Spleen (tissue), 7 donors: Measurements from ENCODE around the gene ID2.

Source experiments
- POLR2A ChIP-seq, 3 donors: fragments of 450-650 bp; IDR thresholded peaks; one replicate each; pipeline ENCODE4 v1.5.1; 2017; ENCODE audit warnings: antibody characterized with exemption in 3 of 3, mild to moderate bottlenecking in 1 of 3
- POLR2AphosphoS5 ChIP-seq, 3 donors: sonication (generic); formaldehyde crosslinking; IDR thresholded peaks; one replicate each; pipeline ENCODE4 v1.5.1; 2017; ENCODE audit warnings: antibody characterized with exemption in 3 of 3
- TF ChIP-seq, protein P1 (sequence below), 11 experiments: fragments of 200-600 bp in 7 of 11; fragments of 450-650 bp in 4 of 11; sonication (generic) in 4 of 11; IDR thresholded peaks in 8 of 11; conservative IDR thresholded peaks in 3 of 11; 1 replicate in 7 of 11; 2 replicates in 4 of 11; pipeline versions ENCODE4 v1.4.0 to v1.8.0; 2016 to 2021; ENCODE audit warnings: antibody characterized with exemption in 11 of 11, inconsistent platforms in 4 of 11, mild to moderate bottlenecking in 1 of 11
- donor health status: DM: no; HTN: no; CAD: no; lungs with moderate emphysema.
- donor health status: DM: no; HTN: no; CAD: no.
- donor health status: DM: no; HTN: no; CAD: no.

DNA sequence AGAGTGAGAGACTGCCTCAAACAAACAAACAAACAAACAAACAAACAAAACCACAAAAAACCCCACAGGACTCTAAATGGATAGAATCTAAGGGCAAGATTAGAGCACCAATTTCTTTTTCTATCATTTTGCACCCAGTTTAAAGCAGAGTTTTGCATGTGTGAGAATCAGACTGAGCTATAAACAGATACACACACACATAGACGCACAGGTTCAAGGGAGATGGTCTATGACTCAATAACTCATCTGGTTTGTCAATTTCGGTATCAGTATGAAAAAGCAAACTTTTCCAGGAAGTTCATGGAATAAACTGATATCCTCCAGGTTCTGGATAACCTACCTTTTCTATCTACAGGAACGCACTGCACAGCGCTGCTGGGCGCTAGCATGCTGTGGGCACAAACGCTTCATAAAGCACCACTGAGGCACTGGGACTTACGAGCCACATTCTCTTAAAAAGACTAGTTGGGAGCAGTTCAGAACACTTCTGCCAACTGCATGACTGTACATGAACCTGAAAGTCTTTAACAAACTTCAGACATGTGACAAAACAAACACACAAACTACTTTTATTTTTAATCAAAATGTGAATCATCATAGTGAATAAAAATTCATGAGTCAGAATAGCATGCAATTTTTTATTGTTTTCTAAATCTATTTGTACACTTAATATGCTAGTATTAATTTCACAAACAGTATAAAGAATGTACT lies 46.6 kb downstream of the ID2 start:
- TF ChIP-seq, protein P1, sequence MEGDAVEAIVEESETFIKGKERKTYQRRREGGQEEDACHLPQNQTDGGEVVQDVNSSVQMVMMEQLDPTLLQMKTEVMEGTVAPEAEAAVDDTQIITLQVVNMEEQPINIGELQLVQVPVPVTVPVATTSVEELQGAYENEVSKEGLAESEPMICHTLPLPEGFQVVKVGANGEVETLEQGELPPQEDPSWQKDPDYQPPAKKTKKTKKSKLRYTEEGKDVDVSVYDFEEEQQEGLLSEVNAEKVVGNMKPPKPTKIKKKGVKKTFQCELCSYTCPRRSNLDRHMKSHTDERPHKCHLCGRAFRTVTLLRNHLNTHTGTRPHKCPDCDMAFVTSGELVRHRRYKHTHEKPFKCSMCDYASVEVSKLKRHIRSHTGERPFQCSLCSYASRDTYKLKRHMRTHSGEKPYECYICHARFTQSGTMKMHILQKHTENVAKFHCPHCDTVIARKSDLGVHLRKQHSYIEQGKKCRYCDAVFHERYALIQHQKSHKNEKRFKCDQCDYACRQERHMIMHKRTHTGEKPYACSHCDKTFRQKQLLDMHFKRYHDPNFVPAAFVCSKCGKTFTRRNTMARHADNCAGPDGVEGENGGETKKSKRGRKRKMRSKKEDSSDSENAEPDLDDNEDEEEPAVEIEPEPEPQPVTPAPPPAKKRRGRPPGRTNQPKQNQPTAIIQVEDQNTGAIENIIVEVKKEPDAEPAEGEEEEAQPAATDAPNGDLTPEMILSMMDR (IDR thresholded peaks at IDR 0.05 in 8 of 11, conservative IDR thresholded peaks at IDR 0.05 in 3 of 11), result no peak
- TF ChIP-seq POLR2AphosphoS5 (IDR thresholded peaks at IDR 0.05) (no peak), POLR2A (IDR thresholded peaks at IDR 0.05) (no peak)
